H1 (cell line): ENCODE results near the gene TSR3. TPM values are rescaled to one million over a fixed set of nuclear protein-coding genes. Genes with fewer than 3 reads are reported as not detected.

Experiments
- SUZ12 ChIP-seq: fragments of 200-600 bp; sonication (generic); IDR thresholded peaks from 2 replicates; pipeline ENCODE4 v1.6.1; 2012; ENCODE audit warnings: mild to moderate bottlenecking, inconsistent platforms, low read length, moderate library complexity, mixed read lengths
- polyA plus RNA-seq, 7 experiments: library from polyadenylated mRNA; depleted of rRNA in 3 of 7; stranded (reverse) in 5 of 7; unstranded in 2 of 7; fragments of >200 nt in 5 of 7; fragments of 200-250 nt in 2 of 7; gene quantifications; 1 replicate in 5 of 7; 2 replicates in 1 of 7; 4 replicates in 1 of 7; pipeline versions ENCODE4 v1.2.1 to v1.2.3, GENCODE V29; 2011 to 2013; ENCODE audit warnings: missing spikeins in 2 of 7, mixed read lengths in 2 of 7
- total RNA-seq: library from RNA; stranded (reverse); fragmentation: NEBNext Ultra II Directional; extraction: Animal tissue kit (Norgen Biotek cat#: 25700); gene quantifications from 2 replicates; pipeline ENCODE4 v1.2.1, GENCODE V29; 2021

The TSR3 gene
- total and polyA plus RNA-seq, 2 of the 8 experiments (the other 6 are each of a cell fraction or from before 2014, with no cell fraction given): 43.1 to 52.3 TPM

- no peak for TF ChIP-seq SUZ12
These were observed 1.7 kb downstream of the TSR3 start (continued) for GRCh38 chr16:1349951-1350350.
